Measurements from ENCODE around the gene STMP1. TPM values are rescaled to one million over a fixed set of nuclear protein-coding genes. Genes with fewer than 3 reads are reported as not detected.

Gene STMP1
- total RNA-seq, 4 donors from 2014 or later: 17.3 to 26.2 (median 18.2) TPM

DNA sequence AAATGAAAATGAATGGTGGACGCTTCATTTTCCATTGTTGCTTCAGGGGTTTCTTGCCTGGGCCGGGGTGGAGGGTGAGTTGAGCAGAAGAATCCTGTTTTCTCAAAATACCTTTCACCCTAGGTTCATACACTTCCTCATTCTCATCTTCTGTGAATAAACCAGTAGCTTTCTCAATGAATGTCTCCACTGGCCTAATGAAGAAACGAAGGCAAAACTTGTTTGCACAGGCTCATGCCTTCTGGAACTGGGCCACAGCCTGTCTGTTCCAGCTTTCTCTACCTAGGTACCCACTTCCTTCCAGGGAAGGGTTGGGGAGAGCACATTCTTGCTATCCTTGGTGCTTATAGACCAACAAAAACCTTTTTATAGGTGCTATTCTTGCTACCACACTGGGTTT is 21.3 kb downstream of the STMP1 start:
- Histone ChIP-seq H3K27me3 (no peaks in the 10 kb centered on the region), H3K9me3 (no peaks in the 10 kb centered on the region), H3K36me3 (peaks cover 0 to 5% (median 0%) of the 10 kb centered on the region in 3 donors), H3K4me1 (no peaks in the 10 kb centered on the region), H3K27ac (no peak overlapping the region), H3K4me3 (no peak overlapping the region)
- TF ChIP-seq POLR2A (IDR thresholded peaks at IDR 0.05): no peak
- TF ChIP-seq, protein P1, sequence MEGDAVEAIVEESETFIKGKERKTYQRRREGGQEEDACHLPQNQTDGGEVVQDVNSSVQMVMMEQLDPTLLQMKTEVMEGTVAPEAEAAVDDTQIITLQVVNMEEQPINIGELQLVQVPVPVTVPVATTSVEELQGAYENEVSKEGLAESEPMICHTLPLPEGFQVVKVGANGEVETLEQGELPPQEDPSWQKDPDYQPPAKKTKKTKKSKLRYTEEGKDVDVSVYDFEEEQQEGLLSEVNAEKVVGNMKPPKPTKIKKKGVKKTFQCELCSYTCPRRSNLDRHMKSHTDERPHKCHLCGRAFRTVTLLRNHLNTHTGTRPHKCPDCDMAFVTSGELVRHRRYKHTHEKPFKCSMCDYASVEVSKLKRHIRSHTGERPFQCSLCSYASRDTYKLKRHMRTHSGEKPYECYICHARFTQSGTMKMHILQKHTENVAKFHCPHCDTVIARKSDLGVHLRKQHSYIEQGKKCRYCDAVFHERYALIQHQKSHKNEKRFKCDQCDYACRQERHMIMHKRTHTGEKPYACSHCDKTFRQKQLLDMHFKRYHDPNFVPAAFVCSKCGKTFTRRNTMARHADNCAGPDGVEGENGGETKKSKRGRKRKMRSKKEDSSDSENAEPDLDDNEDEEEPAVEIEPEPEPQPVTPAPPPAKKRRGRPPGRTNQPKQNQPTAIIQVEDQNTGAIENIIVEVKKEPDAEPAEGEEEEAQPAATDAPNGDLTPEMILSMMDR (IDR thresholded peaks at IDR 0.05): no peak
- no peak for DNase-seq

DNA sequence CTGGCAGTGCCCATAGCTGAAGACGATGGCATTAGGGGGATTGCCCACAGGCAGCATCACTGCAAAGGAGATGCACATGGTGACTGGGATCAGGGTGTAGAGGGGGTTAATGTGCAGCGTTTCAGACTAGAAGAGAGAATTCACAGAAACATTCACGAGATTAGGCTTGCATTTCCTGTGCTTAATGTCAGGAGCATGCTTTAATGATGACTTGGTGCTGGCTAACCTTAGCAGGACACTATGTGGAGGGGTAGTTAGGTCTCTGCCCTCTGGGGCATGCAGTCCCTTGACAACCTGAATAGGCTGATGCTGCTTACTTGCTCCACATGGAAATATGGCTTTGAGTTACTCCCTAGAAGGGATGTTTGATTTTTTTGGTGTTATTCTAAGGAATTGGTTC is 21.8 kb downstream of the STMP1 start:
- Histone ChIP-seq H3K36me3 (peaks cover 0 to 5% (median 0%) of the 10 kb centered on the region in 3 donors), H3K27ac (no peak overlapping the region)
- TF ChIP-seq, protein P1 (IDR thresholded peaks at IDR 0.05): no peak
- TF ChIP-seq POLR2A (IDR thresholded peaks at IDR 0.05): no peak

DNA sequence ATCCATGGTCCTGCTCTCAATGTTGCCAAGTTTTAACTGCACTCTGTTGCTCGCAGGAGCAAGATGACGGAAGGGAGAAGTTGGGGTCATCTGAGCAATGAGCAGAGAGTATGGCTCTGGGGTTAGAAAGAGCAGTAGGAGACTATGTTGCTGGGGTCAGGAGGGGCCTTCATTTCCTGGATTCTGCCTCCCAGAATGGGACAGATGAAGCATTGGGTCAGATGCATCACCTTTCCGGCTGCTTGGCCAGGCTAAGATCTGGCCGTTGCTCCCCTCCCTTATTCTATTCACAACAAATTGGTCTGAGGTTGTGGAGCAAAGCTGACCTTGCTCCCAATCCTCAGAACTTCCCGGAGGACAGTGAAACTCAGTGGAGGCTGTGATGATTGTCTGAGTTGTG is 22.4 kb downstream of the STMP1 start:
- Histone ChIP-seq H3K36me3 (peaks cover 0 to 5% (median 0%) of the 10 kb centered on the region in 3 donors), H3K27me3 (no peaks in the 10 kb centered on the region), H3K27ac (no peak overlapping the region), H3K9me3 (no peaks in the 10 kb centered on the region), H3K4me1 (no peaks in the 10 kb centered on the region), H3K4me3 (no peak overlapping the region)
- no peak for DNase-seq
- no peak for TF ChIP-seq POLR2A (IDR thresholded peaks at IDR 0.05)
- TF ChIP-seq, protein P1 (IDR thresholded peaks at IDR 0.05): no peak

More for the DNA sequence above, 21.8 kb downstream of the STMP1 start:
- Histone ChIP-seq H3K4me3 (no peak overlapping the region), H3K27me3 (no peaks in the 10 kb centered on the region), H3K4me1 (no peaks in the 10 kb centered on the region), H3K9me3 (no peaks in the 10 kb centered on the region)
- DNase-seq: no peak

DNA sequence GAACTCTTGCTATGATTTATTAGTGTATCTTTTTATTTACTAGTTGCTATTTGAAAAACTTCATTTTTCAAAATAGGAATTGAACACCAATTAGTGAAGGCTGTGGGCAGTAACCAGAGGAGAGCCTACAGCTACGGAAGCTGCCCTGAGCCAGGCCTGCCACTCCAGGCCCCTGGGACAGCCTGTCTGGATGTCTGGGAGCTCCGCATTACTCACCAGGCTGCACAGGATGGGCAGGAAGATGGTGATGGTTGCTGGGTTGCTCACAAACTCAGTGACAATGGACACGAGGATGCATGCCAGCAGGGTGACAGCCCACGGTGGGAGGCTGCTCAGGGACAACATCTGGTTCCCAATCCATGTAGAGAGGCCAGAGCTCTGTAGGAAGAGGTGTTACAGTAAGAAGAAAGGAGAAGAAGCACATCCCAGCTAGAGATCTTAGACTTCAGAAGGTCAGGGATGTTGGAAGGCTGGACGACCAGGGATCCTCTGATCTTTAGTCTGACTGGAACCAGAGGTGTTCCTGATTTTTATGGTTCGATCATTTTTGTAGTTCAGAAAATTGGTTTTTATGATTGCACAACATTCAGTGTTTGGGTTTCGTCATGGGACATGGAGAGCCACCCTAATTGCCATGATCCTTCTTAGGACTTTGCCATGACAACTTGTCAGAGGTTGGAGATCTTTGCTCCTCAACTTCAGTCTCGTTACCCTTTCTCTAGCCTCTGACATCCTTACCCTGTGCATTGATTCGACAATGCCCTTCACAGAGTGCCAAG is 23.2 kb downstream of the STMP1 start:
- Histone ChIP-seq H3K27me3 (no peaks in the 10 kb centered on the region), H3K27ac (no peak overlapping the region), H3K36me3 (peaks cover 0 to 5% (median 0%) of the 10 kb centered on the region in 3 donors), H3K4me3 (no peak overlapping the region), H3K4me1 (no peaks in the 10 kb centered on the region), H3K9me3 (no peaks in the 10 kb centered on the region)
- no peak for TF ChIP-seq POLR2A (IDR thresholded peaks at IDR 0.05)
- TF ChIP-seq, protein P1 (IDR thresholded peaks at IDR 0.05): no peak
- no peak for DNase-seq

DNA sequence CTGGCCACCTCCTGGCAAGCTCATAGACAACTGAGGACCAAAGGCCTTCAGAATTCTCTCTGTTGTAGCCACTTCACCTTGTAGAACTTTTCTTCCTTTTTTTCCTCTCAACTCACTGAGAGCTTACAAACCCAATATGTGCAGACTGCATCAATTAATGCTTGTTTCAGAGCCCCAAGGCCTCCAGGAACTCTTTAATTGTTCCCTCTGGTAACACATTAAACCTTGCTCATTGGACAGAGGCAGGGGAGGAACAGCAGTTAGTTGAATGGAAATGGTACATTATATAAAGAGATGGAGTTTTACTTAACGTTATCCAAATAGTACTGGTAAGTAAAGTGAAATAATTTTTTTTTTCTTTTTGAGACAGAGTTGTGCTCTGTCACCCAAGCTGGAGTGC is 25.2 kb downstream of the STMP1 start:
- TF ChIP-seq POLR2A (IDR thresholded peaks at IDR 0.05): no peak
- TF ChIP-seq, protein P1 (IDR thresholded peaks at IDR 0.05): no peak
- DNase-seq: no peak

More for the DNA sequence above, 25.2 kb downstream of the STMP1 start:
- Histone ChIP-seq H3K9me3 (no peaks in the 10 kb centered on the region), H3K4me3 (no peak overlapping the region), H3K27ac (no peak overlapping the region), H3K27me3 (no peaks in the 10 kb centered on the region), H3K36me3 (peaks cover 0 to 3% (median 0%) of the 10 kb centered on the region in 3 donors), H3K4me1 (no peaks in the 10 kb centered on the region)
